Small intestine (tissue), 7 donors: ENCODE measurements around the gene DLK2. TPM values are rescaled to one million over a fixed set of nuclear protein-coding genes. Genes with fewer than 3 reads are reported as not detected.
A peak's percentile ranks its signal among the peaks of the same experiment; 100 is the strongest.

Experiments used
- DNase-seq, 2 donors: peaks; one replicate each; pipeline versions ENCODE4 v3.0.0 to v3.0.0-alpha.2; 2013
- FAIRE-seq: peaks from 2 replicates; lab custom pipeline; 2012; peaks lifted over from hg19 to GRCh38; lab: Jason Lieb, UNC
- H3K27ac ChIP-seq, 3 donors: one replicate each; pipeline ENCODE4 v1.5.1; 2013; ENCODE audit warnings: low read length in 2 of 3, mild to moderate bottlenecking in 2 of 3, control low read depth in 1 of 3, inconsistent platforms in 1 of 3, low read depth in 1 of 3, moderate library complexity in 1 of 3
- H3K27me3 ChIP-seq, 3 donors: one replicate each; pipeline ENCODE4 v1.6.1; 2013; ENCODE audit warnings: low read length in 3 of 3, inconsistent platforms in 1 of 3; ENCODE audit not compliant: control insufficient read depth in 3 of 3, insufficient read depth in 3 of 3
- H3K36me3 ChIP-seq, 3 donors: one replicate each; pipeline ENCODE4 v1.6.1; 2013; ENCODE audit warnings: low read length in 3 of 3, inconsistent platforms in 1 of 3, low read depth in 1 of 3, mild to moderate bottlenecking in 1 of 3, moderate library complexity in 1 of 3; ENCODE audit not compliant: control insufficient read depth in 3 of 3, insufficient read depth in 2 of 3
- H3K4me1 ChIP-seq, 3 donors: one replicate each; pipeline ENCODE4 v1.6.1; 2013; ENCODE audit warnings: low read length in 2 of 3, inconsistent platforms in 1 of 3, low read depth in 1 of 3, mild to moderate bottlenecking in 1 of 3, moderate library complexity in 1 of 3; ENCODE audit not compliant: control insufficient read depth in 3 of 3, insufficient read depth in 2 of 3
- H3K4me3 ChIP-seq, 3 donors: one replicate each; pipeline ENCODE4 v1.5.1; 2013; ENCODE audit warnings: low read length in 3 of 3, control low read depth in 1 of 3, inconsistent platforms in 1 of 3, low read depth in 1 of 3, mild to moderate bottlenecking in 1 of 3, moderate library complexity in 1 of 3
- H3K9me3 ChIP-seq, 2 donors: one replicate each; pipeline ENCODE4 v1.6.1; 2013; ENCODE audit warnings: low read depth in 1 of 2, low read length in 1 of 2; ENCODE audit not compliant: control insufficient read depth in 2 of 2, insufficient read depth in 1 of 2
- WGBS, 3 donors: extraction: QIAGEN DNeasy Blood & Tissue Kit; methylation state at CpG; one replicate each; pipeline ENCODE4 v1.1.7; 2013; 5-methylcytosine and 5-hydroxymethylcytosine counted together
- polyA plus RNA-seq, 4 donors: library from polyadenylated mRNA; stranded (reverse) in 3 of 4; unstranded in 1 of 4; fragments of 200-250 nt in 3 of 4; fragments of 120-200 nt in 1 of 4; gene quantifications; one replicate each; pipeline versions ENCODE4 v1.2.1 to v1.2.3, GENCODE V29; 2013
- donor health status: healthy with polysubstance abuse.
- donor health status: control.
- donor health status: control.
- donor health status: Bipolar disorder and iron deficiency.
- donor health status: healthy.

Gene DLK2
- polyA plus RNA-seq, 4 donors = 0.72 to 1.3 TPM; not detected in 2

- H3K27me3 ChIP-seq = no peaks in the 10 kb centered on the region
- no peak for DNase-seq
- no peaks in the 10 kb centered on the region for H3K4me1 ChIP-seq
- H3K4me3 ChIP-seq = no peak overlapping the region
- FAIRE-seq = no peak
- H3K27ac ChIP-seq = no peak overlapping the region
- no peaks in the 10 kb centered on the region for H3K9me3 ChIP-seq
- peaks cover 27 to 93% (median 30%) of the 10 kb centered on the region in 3 donors for H3K36me3 ChIP-seq
- WGBS, 3 donors = 94 to 97% (median 95%) methylated on average over 16 of the region's 16 CpGs
Measured at GRCh38 chr6:43447604-43448003, 7.7 kb downstream of the DLK2 start.

DNA sequence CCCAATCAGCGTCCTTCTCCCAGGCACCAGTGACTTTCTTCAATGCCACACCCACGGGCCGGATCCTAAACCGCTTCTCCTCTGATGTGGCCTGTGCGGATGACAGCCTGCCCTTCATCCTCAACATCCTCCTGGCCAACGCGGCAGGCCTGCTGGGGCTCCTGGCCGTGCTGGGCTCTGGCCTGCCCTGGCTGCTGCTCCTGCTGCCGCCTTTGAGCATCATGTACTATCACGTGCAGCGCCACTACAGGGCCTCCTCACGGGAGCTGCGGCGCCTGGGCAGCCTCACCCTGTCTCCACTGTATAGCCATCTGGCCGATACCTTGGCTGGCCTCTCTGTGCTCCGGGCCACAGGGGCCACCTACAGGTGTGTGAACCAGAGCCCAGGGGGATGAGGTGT, 9.8 kb downstream of the DLK2 start:
- Histone ChIP-seq H3K4me1 (no peaks in the 10 kb centered on the region), H3K4me3 (no peak overlapping the region), H3K36me3 (peaks cover 24 to 96% (median 31%) of the 10 kb centered on the region in 3 donors), H3K9me3 (no peaks in the 10 kb centered on the region), H3K27me3 (no peaks in the 10 kb centered on the region), H3K27ac (no peak overlapping the region)
- 87 to 92% (median 91%) methylated on average over 16 of the region's 16 CpGs for WGBS, 3 donors
- FAIRE-seq = no peak
- no peak for DNase-seq

DNA sequence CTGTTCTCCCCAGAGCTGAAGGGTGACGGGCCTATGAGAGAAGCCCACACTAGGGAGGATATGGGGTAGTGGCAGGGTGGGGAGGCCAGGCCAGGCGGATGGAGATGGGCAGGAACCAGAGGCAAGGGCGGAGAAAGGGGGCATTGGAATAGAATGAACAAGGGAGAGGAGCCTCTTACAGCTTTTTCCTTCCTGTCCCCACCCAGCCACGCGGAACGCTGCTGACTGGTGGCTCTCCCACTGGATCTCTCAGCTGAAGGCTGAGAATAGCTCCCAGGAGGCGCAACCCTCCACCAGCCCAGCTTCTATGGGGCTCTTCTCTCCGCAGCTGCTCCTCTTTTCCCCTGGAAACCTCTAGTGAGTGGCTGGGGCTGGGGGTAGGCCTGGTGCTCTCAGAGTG, 10.8 kb downstream of the DLK2 start:
- H3K36me3 ChIP-seq = peaks cover 15 to 96% (median 23%) of the 10 kb centered on the region in 3 donors
- H3K4me3 ChIP-seq = no peak overlapping the region
- DNase-seq (no peak), FAIRE-seq (no peak)
- H3K4me1 ChIP-seq = no peaks in the 10 kb centered on the region
- H3K27me3 ChIP-seq = no peaks in the 10 kb centered on the region
- 87 to 98% (median 95%) methylated on average over 8 of the region's 8 CpGs for WGBS, 3 donors
- H3K27ac ChIP-seq = no peak overlapping the region
- no peaks in the 10 kb centered on the region for H3K9me3 ChIP-seq

DNA sequence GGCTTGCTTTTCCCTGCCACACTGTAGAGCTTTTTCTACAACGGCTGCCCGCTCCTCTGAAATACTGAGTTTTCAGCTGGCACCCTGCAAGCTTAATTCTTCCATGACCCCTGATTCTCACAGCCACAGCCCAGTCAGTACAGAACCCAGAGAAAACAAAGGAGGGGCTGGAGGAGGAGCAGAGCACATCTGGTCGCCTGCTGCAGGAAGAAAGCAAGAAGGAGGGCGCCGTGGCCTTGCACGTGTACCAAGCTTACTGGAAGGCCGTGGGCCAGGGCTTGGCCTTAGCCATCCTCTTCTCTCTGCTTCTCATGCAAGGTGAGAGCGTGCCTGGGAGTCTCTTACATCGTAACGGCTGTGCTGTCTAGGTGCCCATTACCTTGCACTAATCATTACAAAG, 11.3 kb downstream of the DLK2 start:
- DNase-seq = no peak
- H3K27ac ChIP-seq = no peak overlapping the region
- no peaks in the 10 kb centered on the region for H3K4me1 ChIP-seq
- no peak for FAIRE-seq
- H3K9me3 ChIP-seq = no peaks in the 10 kb centered on the region
- peaks cover 12 to 90% (median 21%) of the 10 kb centered on the region in 3 donors for H3K36me3 ChIP-seq
- no peaks in the 10 kb centered on the region for H3K27me3 ChIP-seq
- 90 to 93% (median 91%) methylated on average over 9 to 10 of the region's 10 CpGs for WGBS, 3 donors
- H3K4me3 ChIP-seq = no peak overlapping the region

GRCh38 chr6:43442935-43443334, 12.4 kb downstream of the DLK2 start:
- Histone ChIP-seq H3K9me3 (no peaks in the 10 kb centered on the region), H3K4me1 (peaks cover 0 to 9% (median 0%) of the 10 kb centered on the region in 3 donors), H3K4me3 (no peak overlapping the region), H3K36me3 (peaks cover 8 to 88% (median 21%) of the 10 kb centered on the region in 3 donors), H3K27ac (no peak overlapping the region), H3K27me3 (no peaks in the 10 kb centered on the region)
- no peak for FAIRE-seq
- 90 to 92% (median 90%) methylated on average over 14 of the region's 14 CpGs for WGBS, 3 donors
- DNase-seq = no peak

DNA sequence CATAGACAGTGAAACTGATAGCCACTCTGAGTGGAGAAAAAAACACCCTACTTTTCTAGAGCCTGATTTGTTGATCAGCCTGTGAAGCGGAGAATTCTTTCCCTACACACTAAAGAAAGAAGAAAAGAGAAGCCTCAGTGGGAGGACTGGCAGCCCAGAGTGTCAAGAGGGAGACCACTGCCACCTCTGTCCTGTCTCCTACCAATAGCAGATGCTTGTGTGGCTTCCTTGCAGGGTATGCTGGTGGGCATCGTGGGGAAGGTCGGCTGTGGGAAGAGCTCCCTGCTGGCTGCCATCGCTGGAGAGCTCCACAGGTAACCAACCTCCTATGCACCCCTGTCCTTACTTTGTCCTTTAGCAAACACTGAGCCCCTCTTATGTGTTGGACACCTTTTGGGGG, 17.6 kb downstream of the DLK2 start:
- DNase-seq (no peak), FAIRE-seq (no peak)
- WGBS, 3 donors = 64 to 75% (median 73%) methylated on average over 4 of the region's 4 CpGs
- Histone ChIP-seq H3K4me3 (no peak overlapping the region), H3K27ac (peak overlapping the region in 1 of 3 donors; percentile 8), H3K36me3 (peaks cover 0 to 73% (median 5%) of the 10 kb centered on the region in 3 donors), H3K9me3 (no peaks in the 10 kb centered on the region), H3K4me1 (peaks cover 0 to 31% (median 5%) of the 10 kb centered on the region in 3 donors), H3K27me3 (no peaks in the 10 kb centered on the region)

DNA sequence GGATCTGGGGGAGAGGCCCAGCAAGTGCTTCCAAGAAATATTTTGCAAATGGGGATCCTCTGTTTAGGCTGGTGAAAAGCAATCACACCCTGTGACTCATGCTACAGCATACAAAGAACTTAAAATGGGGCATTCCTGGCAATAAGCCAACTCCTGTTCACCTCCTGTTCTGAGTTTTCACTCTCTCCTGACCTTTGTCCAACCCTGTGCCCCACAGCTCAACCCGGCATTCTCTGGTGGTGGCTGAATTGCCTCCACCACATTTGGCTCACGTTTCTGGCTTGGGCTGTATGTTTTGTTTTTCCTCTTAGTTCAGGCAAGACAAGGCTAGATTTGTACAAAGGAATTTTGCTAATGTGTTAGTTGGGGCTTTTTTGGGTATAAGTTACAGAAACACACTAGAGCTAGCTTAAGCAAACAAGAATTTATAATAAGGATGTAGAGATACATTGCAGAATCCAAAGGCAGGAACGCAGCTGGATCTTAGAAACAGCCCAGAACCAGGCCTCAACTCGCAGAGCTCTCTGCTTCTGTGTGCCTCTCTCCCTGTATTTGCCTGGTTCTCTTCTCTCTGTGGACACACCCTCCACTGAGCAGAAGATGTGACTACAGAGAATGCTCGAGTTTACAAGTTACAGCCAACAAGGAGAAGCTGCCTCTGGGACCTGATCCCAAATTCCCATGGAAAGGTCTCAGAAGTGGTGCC, 18.6 kb downstream of the DLK2 start:
- no peaks in the 10 kb centered on the region for H3K9me3 ChIP-seq
- H3K27ac ChIP-seq = peak overlapping the region in 2 of 3 donors; percentile 8 to 74
- FAIRE-seq = no peak
- peak; percentile 77 to 90 for DNase-seq
- H3K4me3 ChIP-seq = no peak overlapping the region
- WGBS, 3 donors = 13 to 37% (median 33%) methylated on average over 5 of the region's 5 CpGs
- H3K36me3 ChIP-seq = peaks cover 0 to 73% (median 4%) of the 10 kb centered on the region in 3 donors
- H3K4me1 ChIP-seq = peaks cover 0 to 31% (median 5%) of the 10 kb centered on the region in 3 donors
- no peaks in the 10 kb centered on the region for H3K27me3 ChIP-seq

GRCh38 chr6:43435682-43436437, 19.5 kb downstream of the DLK2 start:
- 78 to 84% (median 80%) methylated on average over 9 of the region's 9 CpGs for WGBS, 3 donors
- no peaks in the 10 kb centered on the region for H3K27me3 ChIP-seq
- DNase-seq (no peak), FAIRE-seq (no peak)
- peaks cover 0 to 31% (median 5%) of the 10 kb centered on the region in 3 donors for H3K4me1 ChIP-seq
- H3K9me3 ChIP-seq = no peaks in the 10 kb centered on the region
- no peak overlapping the region for H3K4me3 ChIP-seq
- peak overlapping the region in 2 of 3 donors; percentile 2 to 74 for H3K27ac ChIP-seq
- peaks cover 0 to 69% (median 4%) of the 10 kb centered on the region in 3 donors for H3K36me3 ChIP-seq
